B cell (primary cell): ENCODE data around the gene GSC2. TPM values are rescaled to one million over a fixed set of nuclear protein-coding genes. Genes with fewer than 3 reads are reported as not detected.

Experiments
- ATAC-seq: fragments of 200-7000 bp; cut with Tn5 transposase; one replicate; pipeline ENCODE4 v1.10.0; 2021; ENCODE audit warnings: low read depth, mild to moderate bottlenecking, moderate number of reproducible peaks, moderate library complexity
- CTCF ChIA-PET: fragments of 350-600 bp; sonication (Branson Sonifier 250); formaldehyde crosslinking; loops from one replicate; lab custom pipeline; 2021; ENCODE audit warnings: antibody characterized with exemption, inconsistent platforms; lab: Charles Lee
- POLR2A ChIA-PET: fragments of 350-600 bp; sonication (Branson Sonifier 250); formaldehyde crosslinking; loops from one replicate; lab custom pipeline; 2021; ENCODE audit warnings: antibody characterized with exemption; lab: Charles Lee
- DNase-seq: peaks from one replicate; pipeline ENCODE4 v3.0.0; 2013
- H2AFZ ChIP-seq: 2 replicates; pipeline ENCODE4 v1.6.1; 2012; ENCODE audit warnings: mild to moderate bottlenecking, low read depth, low read length; ENCODE audit not compliant: insufficient read depth, poor library complexity, severe bottlenecking
- H3K27ac ChIP-seq, 2 donors: 1 replicate in 1 of 2; 2 replicates in 1 of 2; pipeline ENCODE4 v1.5.1; 2012 to 2013; ENCODE audit warnings: low read length in 2 of 2, mild to moderate bottlenecking in 2 of 2, moderate library complexity in 1 of 2
- H3K27me3 ChIP-seq, 4 experiments: fragments of 200-600 bp in 1 of 4; sonication (generic) in 1 of 4; replicated peaks in 1 of 4; 1 replicate in 2 of 4; 2 replicates in 2 of 4; pipeline versions ENCODE4 v1.6.1 to v1.7.0; 2013 to 2016; ENCODE audit warnings: low read length in 3 of 4, mild to moderate bottlenecking in 2 of 4, mixed read lengths in 1 of 4, moderate library complexity in 1 of 4; ENCODE audit not compliant: insufficient read depth in 4 of 4, control insufficient read depth in 3 of 4; ENCODE audit errors: control extremely low read depth in 1 of 4
- H3K36me3 ChIP-seq, 2 experiments: replicated peaks in 1 of 2; 1 replicate in 1 of 2; 2 replicates in 1 of 2; pipeline versions ENCODE4 v1.6.1 to v1.7.1; 2013; ENCODE audit warnings: low read length in 1 of 2; ENCODE audit not compliant: insufficient read depth in 2 of 2, control insufficient read depth in 1 of 2; ENCODE audit errors: control extremely low read depth in 1 of 2, extremely low read depth in 1 of 2
- H3K4me1 ChIP-seq, 2 donors: fragments of 200-600 bp in 1 of 2; sonication (generic) in 1 of 2; 1 replicate in 1 of 2; 2 replicates in 1 of 2; pipeline versions ENCODE4 v1.5.1 to v1.6.1; 2013 to 2017; ENCODE audit warnings: low read length in 2 of 2; ENCODE audit not compliant: control insufficient read depth in 2 of 2, insufficient read depth in 2 of 2
- H3K4me2 ChIP-seq: replicated peaks from 2 replicates; pipeline ENCODE3; 2012; ENCODE audit warnings: mild to moderate bottlenecking, low read depth, low read length; ENCODE audit not compliant: poor library complexity, severe bottlenecking
- H3K4me3 ChIP-seq, 5 experiments: fragments of 200-600 bp in 1 of 5; sonication (generic) in 1 of 5; 1 replicate in 3 of 5; 2 replicates in 2 of 5; pipeline versions ENCODE4 v1.5.1 to v1.7.0; 2011 to 2016; ENCODE audit warnings: low read length in 4 of 5, mild to moderate bottlenecking in 4 of 5, low read depth in 2 of 5, control low read depth in 1 of 5, moderate library complexity in 1 of 5; ENCODE audit not compliant: insufficient read depth in 1 of 5; ENCODE audit errors: control extremely low read depth in 1 of 5, extremely low read depth in 1 of 5
- H3K79me2 ChIP-seq: fragments of 200-600 bp; sonication (generic); one replicate; pipeline ENCODE4 v1.6.0; 2016; ENCODE audit warnings: low read length; ENCODE audit not compliant: control insufficient read depth, insufficient read depth
- H3K9ac ChIP-seq: fragments of 200-600 bp; sonication (generic); 2 replicates; pipeline ENCODE4 v1.6.1; 2017; ENCODE audit warnings: mild to moderate bottlenecking, low read length, moderate library complexity
- H3K9me3 ChIP-seq, 3 donors: one replicate each; pipeline versions ENCODE4 v1.6.1 to v1.7.1; 2013; ENCODE audit warnings: low read length in 2 of 3; ENCODE audit not compliant: control insufficient read depth in 2 of 3, insufficient read depth in 1 of 3; ENCODE audit errors: control extremely low read depth in 1 of 3
- H4K20me1 ChIP-seq: 2 replicates; pipeline ENCODE4 v1.6.0; 2012; ENCODE audit warnings: mild to moderate bottlenecking, low read length; ENCODE audit not compliant: insufficient read depth, control insufficient read depth, poor library complexity, severe bottlenecking
- H3K27ac Mint-ChIP-seq: one replicate; pipeline ENCODE4 v1.8.0; 2021; ENCODE audit warnings: mixed read lengths
- H3K27me3 Mint-ChIP-seq: one replicate; pipeline ENCODE4 v1.8.0; 2021; ENCODE audit warnings: mixed read lengths
- H3K4me1 Mint-ChIP-seq: one replicate; pipeline ENCODE4 v1.8.0; 2021; ENCODE audit warnings: mixed read lengths
- H3K4me3 Mint-ChIP-seq: one replicate; pipeline ENCODE4 v1.8.0; 2021; ENCODE audit warnings: mixed read lengths
- H3K9me3 Mint-ChIP-seq: one replicate; pipeline ENCODE4 v1.8.0; 2022; ENCODE audit warnings: mixed read lengths; ENCODE audit not compliant: insufficient read depth
- EZH2 ChIP-seq: IDR thresholded peaks from 2 replicates; pipeline ENCODE4 v1.6.1; 2012; ENCODE audit warnings: borderline replicate concordance, low read depth, mild to moderate bottlenecking, moderate library complexity, low read length; ENCODE audit not compliant: insufficient read depth, poor library complexity, severe bottlenecking
- WGBS: methylation state at CpG from one replicate; pipeline ENCODE4 v1.1.5; 2013; ENCODE audit warnings: missing lambda C conversion rate; ENCODE audit not compliant: insufficient coverage; 5-methylcytosine and 5-hydroxymethylcytosine counted together
- intact Hi-C: fragments of 100-400 bp; cut with micrococcal nuclease; formaldehyde crosslinking; loops from one replicate; pipeline ENCODE4 v1.10.0; 2022
- polyA plus RNA-seq: library from polyadenylated mRNA; depleted of rRNA; stranded (reverse); fragments of >200 nt; gene quantifications from 2 replicates; pipeline ENCODE4 v1.2.3, GENCODE V29; 2012
- total RNA-seq, 2 donors: library from RNA; stranded (reverse); fragments of 120-200 nt in 1 of 2; gene quantifications; 1 replicate in 1 of 2; 2 replicates in 1 of 2; pipeline versions ENCODE4 v1.2.3 to v1.2.4, GENCODE V29; 2013 to 2022
- TF ChIP-seq, protein P1 (sequence below): fragments of 200-600 bp; IDR thresholded peaks from one replicate; pipeline ENCODE4 v1.8.0; 2022; ENCODE audit warnings: antibody characterized with exemption, mild to moderate bottlenecking

Gene GSC2
- total and polyA plus RNA-seq, 2 donors (not counting 1 experiment from before 2014, with no cell fraction given), result not detected

- Histone ChIP-seq H3K9ac (no peak overlapping the region), H3K79me2 (no peaks in the 10 kb centered on the region), H3K9me3 (no peaks in the 10 kb centered on the region), H4K20me1 (peaks cover 11% of the 10 kb centered on the region), H3K4me3 (no peak overlapping the region), H3K27ac (no peak overlapping the region), H2AFZ (no peak overlapping the region), H3K4me2 (no peak overlapping the region), H3K27me3 (no peaks in the 10 kb centered on the region), H3K4me1 (no peaks in the 10 kb centered on the region), H3K36me3 (peaks cover 2 to 45% of the 10 kb centered on the region in 2 experiments)
- no peaks in the 10 kb centered on the region for H3K27me3 Mint-ChIP-seq
- intact Hi-C loops, result no loop called here
- ATAC-seq, result no peak
- 91% methylated on average over 21 of the region's 21 CpGs for WGBS
- CTCF ChIA-PET, result interaction anchor here (0.7 to 1.6 kb wide), 3 partner anchors 10 to 45 kb away, joined by 3 to 6 read pairs (median 5); partner anchors contain the start of gene ESS2
- no peaks in the 10 kb centered on the region for H3K4me1 Mint-ChIP-seq
- POLR2A ChIA-PET, result no interaction called here
- TF ChIP-seq, protein P1, sequence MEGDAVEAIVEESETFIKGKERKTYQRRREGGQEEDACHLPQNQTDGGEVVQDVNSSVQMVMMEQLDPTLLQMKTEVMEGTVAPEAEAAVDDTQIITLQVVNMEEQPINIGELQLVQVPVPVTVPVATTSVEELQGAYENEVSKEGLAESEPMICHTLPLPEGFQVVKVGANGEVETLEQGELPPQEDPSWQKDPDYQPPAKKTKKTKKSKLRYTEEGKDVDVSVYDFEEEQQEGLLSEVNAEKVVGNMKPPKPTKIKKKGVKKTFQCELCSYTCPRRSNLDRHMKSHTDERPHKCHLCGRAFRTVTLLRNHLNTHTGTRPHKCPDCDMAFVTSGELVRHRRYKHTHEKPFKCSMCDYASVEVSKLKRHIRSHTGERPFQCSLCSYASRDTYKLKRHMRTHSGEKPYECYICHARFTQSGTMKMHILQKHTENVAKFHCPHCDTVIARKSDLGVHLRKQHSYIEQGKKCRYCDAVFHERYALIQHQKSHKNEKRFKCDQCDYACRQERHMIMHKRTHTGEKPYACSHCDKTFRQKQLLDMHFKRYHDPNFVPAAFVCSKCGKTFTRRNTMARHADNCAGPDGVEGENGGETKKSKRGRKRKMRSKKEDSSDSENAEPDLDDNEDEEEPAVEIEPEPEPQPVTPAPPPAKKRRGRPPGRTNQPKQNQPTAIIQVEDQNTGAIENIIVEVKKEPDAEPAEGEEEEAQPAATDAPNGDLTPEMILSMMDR, result no peak
- no peak for TF ChIP-seq EZH2
- no peaks in the 10 kb centered on the region for H3K9me3 Mint-ChIP-seq
- no peak for DNase-seq
- no peak overlapping the region for H3K4me3 Mint-ChIP-seq
- H3K27ac Mint-ChIP-seq, result no peak overlapping the region
Observed at GRCh38 chr22:19134176-19134831, 15.8 kb downstream of the GSC2 start.

DNA sequence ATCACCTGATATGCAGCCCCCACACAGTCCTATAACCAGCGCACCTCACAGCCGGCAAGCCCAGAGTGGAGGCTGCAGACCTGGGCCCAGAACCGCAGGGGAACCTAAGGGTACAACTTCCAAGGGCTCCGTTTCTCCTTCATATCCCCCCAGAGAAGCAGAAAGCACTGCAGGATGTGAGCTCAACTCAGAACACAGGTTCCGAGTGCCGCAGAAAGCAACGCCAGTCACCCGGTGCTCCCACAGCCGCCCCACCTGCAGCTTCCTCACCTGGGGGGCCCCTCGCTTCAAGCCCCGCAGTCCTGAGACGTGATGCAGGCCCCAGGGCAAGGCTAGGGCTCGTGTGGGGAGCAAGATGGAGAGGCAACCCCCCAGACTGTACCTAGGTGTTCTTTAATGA, 16.5 kb downstream of the GSC2 start:
- Histone ChIP-seq H2AFZ (no peak overlapping the region), H3K27me3 (no peaks in the 10 kb centered on the region), H3K4me3 (no peak overlapping the region), H3K79me2 (no peaks in the 10 kb centered on the region), H3K4me2 (no peak overlapping the region), H3K4me1 (no peaks in the 10 kb centered on the region), H4K20me1 (peaks cover 11% of the 10 kb centered on the region), H3K36me3 (peaks cover 2 to 38% of the 10 kb centered on the region in 2 experiments), H3K9me3 (no peaks in the 10 kb centered on the region), H3K27ac (no peak overlapping the region), H3K9ac (no peak overlapping the region)
- Mint-ChIP-seq H3K27ac (no peak overlapping the region), H3K4me3 (no peak overlapping the region), H3K4me1 (no peaks in the 10 kb centered on the region), H3K27me3 (no peaks in the 10 kb centered on the region), H3K9me3 (no peaks in the 10 kb centered on the region)
- ATAC-seq, result no peak
- ChIA-PET POLR2A (no interaction called here), CTCF (interaction anchor here (0.7 to 1.6 kb wide), 3 partner anchors 11 to 46 kb away, joined by 3 to 6 read pairs (median 5); partner anchors contain the start of gene ESS2)
- 96% methylated on average over 13 of the region's 13 CpGs for WGBS
- TF ChIP-seq EZH2, result no peak
- TF ChIP-seq, protein P1, result no peak
- intact Hi-C loops, result no loop called here
- no peak for DNase-seq
